Measurements from ENCODE around the gene SEPTIN12.

DNA sequence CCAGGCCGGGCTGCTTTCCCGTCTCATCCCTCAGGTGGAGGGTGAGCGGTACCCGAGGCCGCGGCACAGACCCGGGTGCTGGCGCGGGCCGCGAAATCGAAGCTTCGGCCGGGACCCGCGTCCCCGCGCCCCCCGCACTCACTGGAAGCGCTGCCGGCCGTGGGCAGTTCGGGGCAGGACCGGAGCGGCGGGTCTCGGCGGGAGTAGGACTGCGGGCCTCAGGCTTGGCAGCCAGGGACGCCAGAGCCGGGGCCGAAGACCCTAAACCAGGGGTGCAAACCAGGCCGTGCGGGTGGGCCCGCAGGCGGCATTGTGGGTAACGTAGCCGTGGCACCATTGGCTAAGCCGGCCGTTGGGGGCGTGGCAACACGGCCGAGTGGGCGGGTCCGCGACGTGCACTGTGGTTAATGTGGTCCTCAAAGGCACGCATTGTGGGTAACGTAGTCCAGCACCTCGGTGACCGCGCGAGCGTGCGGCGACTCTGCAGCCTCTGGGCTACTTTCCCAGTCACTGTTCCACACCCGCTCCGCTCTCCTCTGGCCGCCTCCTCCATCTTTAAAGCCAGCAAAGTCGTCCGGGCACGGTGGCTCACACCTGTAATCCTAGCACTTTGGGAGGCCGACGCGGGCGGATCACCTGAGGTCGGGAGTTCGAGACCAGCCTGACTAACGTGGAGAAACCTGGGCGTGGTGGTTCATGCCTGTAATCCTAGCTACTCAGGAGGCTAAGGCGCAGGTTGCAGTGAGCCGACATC lies 21.1 kb downstream of the SEPTIN12 start, which contains the start of gene ZNF500:
- peak; percentile 58 to 66 for TF ChIP-seq POLR2A (IDR thresholded peaks at IDR 0.05)
- TF ChIP-seq, protein P1, sequence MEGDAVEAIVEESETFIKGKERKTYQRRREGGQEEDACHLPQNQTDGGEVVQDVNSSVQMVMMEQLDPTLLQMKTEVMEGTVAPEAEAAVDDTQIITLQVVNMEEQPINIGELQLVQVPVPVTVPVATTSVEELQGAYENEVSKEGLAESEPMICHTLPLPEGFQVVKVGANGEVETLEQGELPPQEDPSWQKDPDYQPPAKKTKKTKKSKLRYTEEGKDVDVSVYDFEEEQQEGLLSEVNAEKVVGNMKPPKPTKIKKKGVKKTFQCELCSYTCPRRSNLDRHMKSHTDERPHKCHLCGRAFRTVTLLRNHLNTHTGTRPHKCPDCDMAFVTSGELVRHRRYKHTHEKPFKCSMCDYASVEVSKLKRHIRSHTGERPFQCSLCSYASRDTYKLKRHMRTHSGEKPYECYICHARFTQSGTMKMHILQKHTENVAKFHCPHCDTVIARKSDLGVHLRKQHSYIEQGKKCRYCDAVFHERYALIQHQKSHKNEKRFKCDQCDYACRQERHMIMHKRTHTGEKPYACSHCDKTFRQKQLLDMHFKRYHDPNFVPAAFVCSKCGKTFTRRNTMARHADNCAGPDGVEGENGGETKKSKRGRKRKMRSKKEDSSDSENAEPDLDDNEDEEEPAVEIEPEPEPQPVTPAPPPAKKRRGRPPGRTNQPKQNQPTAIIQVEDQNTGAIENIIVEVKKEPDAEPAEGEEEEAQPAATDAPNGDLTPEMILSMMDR (IDR thresholded peaks at IDR 0.05) = peak in 2 of 4 experiments; percentile 9 to 11
